Transverse colon (tissue), 3 donors: ENCODE data around the gene TRHDE.

ENCODE experiments used
- EP300 ChIP-seq: sonication (generic); formaldehyde crosslinking; IDR thresholded peaks from one replicate; pipeline ENCODE4 v1.6.1; 2017; ENCODE audit warnings: antibody characterized with exemption, low read depth
- POLR2A ChIP-seq: fragments of 450-650 bp; IDR thresholded peaks from one replicate; pipeline ENCODE4 v1.6.1; 2016; ENCODE audit warnings: antibody characterized with exemption, mild to moderate bottlenecking, moderate library complexity
- TF ChIP-seq, protein P1 (sequence below), 5 experiments: fragments of 200-600 bp in 3 of 5; fragments of 450-650 bp in 2 of 5; sonication (generic) in 3 of 5; IDR thresholded peaks; 1 replicate in 2 of 5; 2 replicates in 3 of 5; pipeline ENCODE4 v1.5.1; 2016 to 2017; ENCODE audit warnings: antibody characterized with exemption in 5 of 5, inconsistent platforms in 3 of 5, mild to moderate bottlenecking in 2 of 5, moderate library complexity in 1 of 5

DNA sequence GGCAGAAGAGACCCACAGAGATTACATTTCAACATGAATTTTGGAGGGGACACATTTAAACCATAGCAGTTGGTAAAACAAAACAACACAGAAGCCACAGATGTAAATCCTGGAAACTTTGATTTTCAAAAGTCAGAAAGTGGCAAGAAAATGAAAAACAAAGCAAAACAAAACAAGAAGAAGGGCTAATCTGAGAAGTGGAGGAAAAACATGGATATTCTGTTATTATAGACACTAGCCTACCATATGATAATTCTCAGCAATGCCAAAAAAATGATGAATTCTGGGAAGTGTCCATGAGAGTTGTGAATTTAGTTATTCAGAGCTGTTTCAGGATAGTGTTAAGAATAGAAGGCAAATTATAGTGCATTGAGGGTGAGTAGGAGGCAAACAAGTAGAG lies 192.3 kb downstream of the TRHDE start:
- TF ChIP-seq, protein P1, sequence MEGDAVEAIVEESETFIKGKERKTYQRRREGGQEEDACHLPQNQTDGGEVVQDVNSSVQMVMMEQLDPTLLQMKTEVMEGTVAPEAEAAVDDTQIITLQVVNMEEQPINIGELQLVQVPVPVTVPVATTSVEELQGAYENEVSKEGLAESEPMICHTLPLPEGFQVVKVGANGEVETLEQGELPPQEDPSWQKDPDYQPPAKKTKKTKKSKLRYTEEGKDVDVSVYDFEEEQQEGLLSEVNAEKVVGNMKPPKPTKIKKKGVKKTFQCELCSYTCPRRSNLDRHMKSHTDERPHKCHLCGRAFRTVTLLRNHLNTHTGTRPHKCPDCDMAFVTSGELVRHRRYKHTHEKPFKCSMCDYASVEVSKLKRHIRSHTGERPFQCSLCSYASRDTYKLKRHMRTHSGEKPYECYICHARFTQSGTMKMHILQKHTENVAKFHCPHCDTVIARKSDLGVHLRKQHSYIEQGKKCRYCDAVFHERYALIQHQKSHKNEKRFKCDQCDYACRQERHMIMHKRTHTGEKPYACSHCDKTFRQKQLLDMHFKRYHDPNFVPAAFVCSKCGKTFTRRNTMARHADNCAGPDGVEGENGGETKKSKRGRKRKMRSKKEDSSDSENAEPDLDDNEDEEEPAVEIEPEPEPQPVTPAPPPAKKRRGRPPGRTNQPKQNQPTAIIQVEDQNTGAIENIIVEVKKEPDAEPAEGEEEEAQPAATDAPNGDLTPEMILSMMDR (IDR thresholded peaks at IDR 0.05): no peak
- no peak for TF ChIP-seq EP300
- no peak for TF ChIP-seq POLR2A
